Activated CD4-positive, alpha-beta T cell treated with anti-CD3 and anti-CD28 coated beads, Interleukin-2, Interleukin-4, amounts not matched to agents 100 ng/mL and 50 ng/mL, durations not matched to agents 16 hours and 8 hours (primary cell): Measurements from ENCODE around the gene NRAP.

ENCODE experiments used
- DNase-seq: peaks from one replicate; pipeline ENCODE4 v3.0.0-alpha.2; 2020; ENCODE audit warnings: low spot score

NRAP gene

DNA sequence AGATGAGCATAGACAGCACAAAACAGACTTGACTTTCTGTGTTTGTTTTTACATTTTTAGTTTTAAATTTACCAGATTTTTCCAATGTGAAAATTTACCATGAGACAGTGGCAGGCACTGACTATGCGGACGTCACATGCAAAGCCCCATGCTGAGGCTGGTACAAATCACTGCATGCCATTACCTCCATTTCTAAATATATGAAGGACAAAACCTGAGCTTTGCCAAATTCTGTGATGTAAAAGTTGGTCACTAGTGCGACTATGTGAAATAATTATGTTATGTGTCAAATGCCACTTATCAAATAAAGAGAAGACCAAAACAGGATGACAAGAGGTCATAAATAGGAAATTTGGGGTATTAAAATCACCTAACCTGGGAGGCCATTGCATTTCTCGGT, 22.1 kb downstream of the NRAP start:
- no peak for DNase-seq

DNA sequence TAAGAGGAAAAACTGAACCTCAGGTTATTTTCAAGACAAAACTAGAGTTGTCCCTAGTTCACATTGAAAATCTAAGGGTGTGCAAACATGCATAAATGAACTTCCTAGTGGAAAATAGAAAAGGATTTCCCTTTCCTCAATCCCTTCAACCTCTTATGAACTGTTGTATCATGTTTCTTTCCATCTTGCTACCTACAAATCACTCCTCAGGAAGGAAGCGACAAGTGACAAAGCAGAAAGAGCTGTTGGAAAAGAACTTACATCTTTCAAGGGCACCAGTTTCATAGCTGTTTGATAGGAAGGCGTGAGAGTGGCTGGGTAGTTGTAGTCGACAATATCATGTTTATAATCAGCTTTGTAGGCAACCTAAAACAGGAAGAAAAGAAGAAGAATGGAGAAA, 23.9 kb downstream of the NRAP start:
- no peak for DNase-seq

DNA sequence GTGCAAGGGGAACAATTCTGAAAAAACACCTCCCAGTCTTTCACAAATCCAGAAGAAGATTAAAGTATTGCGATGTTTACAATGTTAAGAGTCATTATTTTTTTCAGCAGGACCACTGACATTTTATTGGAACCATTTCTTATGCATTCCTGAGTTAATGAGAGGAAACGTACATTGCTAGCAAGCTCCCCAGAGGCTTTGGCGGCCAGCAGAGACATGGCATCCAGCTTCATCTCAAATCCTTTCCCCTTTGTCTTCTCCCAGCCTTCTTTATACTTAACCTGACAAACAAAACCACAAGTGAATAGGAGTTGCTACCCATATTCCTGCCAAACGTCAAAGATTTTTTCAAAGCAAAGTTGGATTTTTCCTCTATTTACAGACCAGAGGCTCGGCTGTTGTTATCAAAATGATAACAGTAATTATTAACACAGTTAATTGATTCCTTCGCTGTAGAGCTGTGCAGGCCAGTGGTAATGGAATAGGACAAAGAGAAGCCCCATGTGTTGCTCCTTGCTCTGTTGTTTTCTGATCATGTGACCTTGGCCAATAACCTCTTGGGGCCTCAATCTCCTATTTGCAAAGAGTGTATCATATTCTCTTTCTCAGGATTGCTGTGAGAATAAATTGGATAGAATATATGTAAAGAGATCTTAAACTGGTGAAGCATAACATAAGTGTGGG, 32.0 kb downstream of the NRAP start:
- DNase-seq, result no peak

DNA sequence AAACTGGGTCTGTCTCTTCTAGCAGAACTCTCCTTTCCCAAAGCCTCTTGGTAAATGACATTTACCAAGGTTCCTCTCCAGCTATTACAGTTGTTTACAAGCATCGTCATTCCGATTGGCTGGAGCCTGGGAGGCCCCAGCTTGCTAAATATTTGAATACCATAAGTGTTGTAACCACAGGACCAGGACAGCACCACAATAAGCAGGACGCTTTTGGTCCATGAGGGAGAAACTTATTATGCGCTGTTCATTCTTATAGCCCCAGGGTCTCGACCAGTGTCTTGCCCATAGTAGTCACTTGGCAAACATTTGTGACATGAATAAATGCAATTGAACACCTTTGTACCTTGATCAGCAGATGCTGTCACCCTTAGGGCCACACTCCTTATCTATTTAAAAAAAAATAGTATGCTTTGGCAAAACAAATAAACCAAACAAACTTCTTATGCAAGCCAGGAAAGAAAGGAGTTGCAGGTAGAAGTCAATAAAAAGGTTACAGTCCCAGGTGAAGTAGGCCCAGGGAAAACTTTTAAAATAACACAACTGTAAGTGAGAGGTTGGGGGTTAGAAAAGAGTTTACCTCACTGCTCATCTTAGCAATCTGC, 32.8 kb downstream of the NRAP start:
- no peak for DNase-seq

DNA sequence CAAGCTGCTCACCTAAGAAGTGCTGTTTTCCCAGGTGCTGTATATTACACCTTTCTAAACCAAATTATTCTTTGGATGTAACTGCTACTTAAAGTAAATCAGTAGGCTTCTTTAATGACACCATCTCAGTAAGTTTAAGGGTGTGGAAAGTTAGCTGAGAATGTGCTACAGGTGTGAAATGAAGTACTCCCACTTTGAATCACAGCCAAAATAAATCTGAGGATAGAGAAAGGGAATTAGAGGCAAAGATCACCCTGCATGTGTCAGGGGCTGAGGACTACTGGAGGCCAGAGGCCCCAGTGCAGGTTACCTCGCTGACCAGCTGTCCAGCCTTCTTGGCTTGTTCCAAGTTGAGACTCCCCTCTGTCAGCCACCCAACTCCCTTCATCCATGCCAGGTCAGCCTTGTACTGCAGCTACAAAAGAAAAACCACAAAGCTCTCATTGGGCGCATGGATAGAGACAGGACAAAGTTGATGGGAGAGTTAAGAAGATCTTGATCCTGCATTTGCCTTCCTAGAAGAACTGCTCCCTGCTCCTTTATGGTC, 35.2 kb downstream of the NRAP start:
- DNase-seq, result no peak

DNA sequence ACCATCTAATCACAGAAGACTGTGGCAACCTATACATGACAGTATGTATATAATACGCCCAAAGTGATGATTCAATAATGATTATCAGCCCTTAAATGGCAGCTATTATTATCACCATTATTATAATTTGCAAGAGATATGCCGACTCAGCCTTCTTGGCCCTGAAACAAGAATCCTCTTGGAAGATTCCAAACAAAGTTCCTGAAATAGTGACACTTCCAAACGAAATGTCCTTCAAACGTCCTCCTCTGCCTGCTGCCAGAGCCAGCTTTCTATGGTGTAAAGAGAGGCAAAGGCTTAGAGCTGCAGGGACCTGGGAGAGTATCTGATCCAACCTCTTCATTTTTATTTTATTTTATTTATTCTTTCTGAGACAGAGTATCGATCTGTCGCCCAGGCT, 36.0 kb downstream of the NRAP start:
- DNase-seq, result no peak

DNA sequence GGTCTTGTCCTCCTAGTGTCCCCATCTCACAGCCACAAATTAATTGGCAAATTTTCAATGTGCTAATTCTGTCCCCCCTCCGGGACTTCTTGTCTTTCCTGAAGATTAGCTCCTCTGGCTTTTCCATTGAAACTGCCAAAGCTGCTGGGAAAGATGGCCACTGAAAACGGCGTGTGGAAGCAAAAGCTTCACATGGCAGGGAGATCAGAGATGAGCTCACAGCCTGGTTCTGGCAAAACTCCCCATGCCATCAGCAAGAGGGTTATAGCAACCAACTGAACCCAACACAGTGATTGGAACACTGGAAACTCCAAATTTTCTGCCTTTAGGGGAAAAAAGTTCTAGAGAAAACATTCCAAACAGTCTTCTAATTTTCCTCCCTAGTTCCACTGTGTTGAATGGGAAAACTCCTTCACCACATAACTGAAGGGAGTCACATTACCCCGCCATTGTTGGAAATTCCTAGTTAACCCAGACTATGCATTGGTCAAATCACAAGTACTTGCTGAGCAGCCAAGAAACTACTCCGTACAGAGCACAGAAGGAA, 37.0 kb downstream of the NRAP start:
- DNase-seq, result no peak

DNA sequence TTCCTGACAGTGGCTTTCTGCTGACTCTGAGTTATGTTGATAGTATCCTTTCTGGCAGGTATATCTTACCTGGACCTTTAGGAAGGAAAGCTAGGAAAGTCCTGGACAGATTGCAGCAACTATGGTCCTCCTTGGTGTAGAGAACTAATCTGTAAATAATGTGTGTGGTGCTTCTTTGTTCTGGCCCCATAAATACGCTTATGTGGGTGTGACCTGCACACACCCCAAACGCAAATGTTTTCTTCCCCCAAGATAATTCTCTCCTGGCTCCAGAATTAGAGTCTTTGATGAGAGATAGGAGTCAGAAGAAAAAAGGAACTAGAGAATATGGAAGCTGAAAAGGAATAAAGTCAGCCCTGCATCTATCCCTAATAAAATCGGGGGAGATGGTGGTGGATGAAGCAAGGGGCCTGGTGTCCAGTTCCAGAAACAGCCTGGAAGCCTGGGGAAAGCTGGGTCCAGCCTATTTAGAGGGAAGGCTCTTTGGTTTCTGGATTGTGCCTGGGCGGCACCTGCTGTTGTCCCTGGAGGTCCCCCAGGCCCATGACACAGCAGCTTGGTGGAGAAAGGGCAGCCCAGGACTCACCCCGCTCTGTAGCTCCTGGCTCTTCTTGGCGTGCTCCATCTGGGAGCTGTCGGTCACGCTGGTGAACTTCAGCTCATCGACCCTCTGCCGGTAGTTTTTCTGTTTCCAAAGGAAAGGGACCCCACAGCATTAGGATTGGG, 38.2 kb downstream of the NRAP start:
- no peak for DNase-seq

DNA sequence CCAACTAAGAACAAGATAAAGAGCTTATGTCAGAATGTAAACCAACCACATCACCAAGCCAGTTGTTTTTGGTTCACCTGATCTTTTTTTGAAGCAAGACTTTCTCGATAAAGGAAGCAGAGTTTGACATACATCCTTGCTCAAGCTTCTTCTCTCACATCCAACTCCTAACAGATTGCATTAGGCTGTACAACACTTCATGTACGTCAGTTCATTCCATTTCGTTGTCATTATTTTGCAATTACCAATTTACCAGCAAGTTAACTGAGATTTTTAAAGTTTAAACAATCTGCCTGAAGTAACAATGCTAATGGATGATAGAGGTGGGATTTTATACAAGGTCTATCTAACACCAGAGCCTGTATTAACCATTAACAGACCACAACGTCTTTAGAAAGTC, 41.0 kb downstream of the NRAP start:
- DNase-seq, result no peak

DNA sequence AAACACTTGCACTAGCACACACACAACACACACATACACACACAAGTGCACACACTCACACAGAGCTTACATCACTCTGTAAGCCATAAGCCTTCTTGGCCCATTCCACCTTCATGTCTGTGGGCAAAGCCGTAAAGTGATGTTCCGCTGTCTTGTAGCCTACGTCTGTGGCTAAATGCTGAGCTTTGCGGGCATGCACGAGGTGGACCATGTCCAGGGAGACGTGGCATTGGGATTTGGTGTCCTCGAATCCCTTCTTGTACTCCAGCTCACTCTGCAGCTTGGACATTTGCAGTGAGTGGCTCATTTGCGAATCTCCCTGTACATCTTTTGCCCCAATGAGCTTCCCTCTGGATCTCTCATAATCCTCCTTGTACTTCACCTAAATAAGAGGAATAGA, 42.0 kb downstream of the NRAP start:
- no peak for DNase-seq

DNA sequence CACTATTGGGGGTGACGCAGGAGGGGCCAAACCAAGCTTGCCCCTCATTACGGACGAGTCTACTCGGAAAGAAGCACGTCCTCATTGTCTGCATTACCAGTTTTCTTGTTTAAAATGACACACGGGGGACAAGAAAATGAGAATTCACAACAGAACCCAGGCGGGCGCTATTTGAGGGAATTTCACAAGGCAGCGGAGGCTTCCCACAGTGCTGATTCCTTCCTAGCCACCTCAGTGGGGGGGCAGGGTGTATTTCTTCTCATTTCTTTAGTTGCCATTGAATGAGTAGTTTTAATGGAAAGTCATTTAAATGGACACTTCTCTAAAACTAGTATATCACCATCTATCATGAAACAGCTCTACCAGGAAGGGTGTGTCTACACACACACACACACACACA, 42.9 kb downstream of the NRAP start:
- DNase-seq, result no peak

DNA sequence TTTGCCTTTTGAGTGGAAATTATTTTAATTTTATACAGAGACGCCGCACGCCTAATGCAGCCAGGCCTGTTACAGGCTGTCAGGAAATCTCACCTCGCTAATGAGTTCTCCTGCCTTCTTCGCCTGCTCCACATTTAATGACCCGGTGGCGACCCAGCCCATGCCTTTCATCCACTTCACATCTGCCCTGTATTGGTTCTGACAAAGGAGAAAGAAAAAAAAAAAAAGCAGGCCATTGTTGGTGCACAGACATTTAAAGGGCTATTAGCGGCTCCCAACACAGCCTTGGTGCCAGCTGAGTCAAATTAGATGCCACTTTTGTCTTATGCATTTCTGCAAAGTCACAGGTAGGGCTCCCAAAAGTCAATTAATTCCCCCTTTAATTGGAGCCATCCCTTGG, 43.3 kb downstream of the NRAP start:
- DNase-seq, result no peak

DNA sequence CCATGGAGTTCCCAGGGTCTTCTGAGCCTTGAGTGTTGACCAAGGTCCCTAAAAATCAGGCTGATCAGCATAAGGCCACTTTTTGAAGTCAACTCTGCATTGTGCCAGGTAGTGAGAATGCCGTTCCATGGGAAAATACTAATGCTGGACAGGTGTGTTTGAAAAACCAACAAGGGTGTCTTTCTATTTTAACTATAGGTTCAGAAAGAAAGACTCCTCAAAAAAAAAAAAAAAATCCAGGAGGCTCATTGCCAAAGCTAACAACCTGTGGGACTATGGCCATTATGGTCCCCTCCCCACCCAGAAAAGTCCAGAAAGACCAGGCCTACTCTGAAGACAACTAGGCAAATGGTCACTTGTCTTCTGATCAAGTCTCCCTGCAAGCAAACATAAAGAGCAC, 44.4 kb downstream of the NRAP start:
- DNase-seq, result no peak

DNA sequence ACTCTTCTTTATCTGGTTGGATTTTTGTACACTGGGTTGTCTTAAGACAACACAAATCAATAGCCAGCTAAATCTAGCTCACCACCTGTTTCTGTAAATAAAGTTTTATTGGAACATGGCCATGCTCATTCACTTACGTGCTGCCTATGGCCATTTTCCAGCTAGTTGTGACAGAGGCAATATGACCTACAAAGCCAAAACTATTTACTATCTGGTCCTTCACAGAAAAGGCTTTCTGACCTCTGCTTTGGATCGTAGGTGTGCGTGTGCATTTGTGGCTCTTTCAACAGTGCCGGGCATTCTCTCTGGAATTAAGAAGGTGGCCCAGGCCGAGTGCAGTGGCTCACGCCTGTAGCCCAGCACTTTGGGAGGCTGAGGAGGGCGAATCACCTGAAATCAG, 45.5 kb downstream of the NRAP start:
- no peak for DNase-seq

DNA sequence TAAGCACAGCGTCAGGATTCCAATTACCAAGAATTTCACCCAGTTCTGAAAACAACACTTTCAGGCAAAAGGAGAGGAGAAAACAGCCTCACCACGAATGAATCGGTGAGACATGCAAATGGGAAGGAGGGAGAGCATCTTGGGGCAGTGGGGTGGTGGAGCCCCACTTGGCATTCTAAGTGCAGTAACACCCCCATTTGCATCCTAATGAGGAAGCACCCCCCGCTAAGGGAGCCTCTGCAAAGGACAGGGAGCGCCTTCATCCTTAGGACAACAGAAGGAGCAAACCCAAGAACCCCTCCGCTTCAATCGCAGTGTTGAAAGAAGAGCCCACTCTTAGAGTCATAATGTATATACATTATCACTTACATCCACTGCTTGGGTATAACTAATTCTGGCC, 46.8 kb downstream of the NRAP start:
- no peak for DNase-seq

DNA sequence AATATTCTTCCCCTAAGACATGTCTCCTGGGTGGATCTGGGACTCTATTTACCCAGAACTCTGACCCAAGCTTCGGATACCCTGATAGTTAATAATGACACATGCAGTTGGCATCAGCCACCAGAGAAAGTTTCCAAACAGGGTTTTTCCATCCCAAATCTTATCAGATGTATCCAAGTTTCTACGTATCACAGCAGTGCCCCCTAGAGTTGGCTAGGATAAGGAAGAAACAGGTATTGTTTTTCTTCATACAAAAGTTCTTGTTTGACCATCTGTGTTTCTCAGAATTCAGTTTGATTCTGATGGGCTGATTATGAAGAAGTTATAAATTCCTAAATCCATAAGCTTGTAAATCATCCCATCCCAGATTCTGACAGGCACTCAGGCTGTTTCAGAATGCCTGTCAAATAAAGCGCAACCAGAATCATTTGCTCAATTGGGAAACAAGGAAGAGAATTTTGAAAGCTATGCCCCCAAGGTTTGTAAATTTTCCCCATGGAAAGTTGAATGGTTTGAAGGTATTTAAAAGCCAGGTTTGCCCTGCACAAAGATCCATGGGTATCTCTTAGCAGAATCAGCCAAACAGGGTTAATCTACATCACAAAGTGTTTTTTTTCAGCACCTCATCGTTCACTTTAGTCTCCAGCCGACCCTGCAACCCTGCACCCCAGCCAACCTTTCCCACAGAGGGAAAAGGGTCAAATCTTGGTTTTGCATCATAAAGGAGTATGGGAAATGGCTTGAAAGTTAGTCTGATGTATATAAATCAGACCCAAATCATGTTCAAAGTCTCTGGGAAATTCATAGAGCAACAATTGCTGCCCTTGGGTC, 47.4 kb downstream of the NRAP start:
- no peak for DNase-seq

DNA sequence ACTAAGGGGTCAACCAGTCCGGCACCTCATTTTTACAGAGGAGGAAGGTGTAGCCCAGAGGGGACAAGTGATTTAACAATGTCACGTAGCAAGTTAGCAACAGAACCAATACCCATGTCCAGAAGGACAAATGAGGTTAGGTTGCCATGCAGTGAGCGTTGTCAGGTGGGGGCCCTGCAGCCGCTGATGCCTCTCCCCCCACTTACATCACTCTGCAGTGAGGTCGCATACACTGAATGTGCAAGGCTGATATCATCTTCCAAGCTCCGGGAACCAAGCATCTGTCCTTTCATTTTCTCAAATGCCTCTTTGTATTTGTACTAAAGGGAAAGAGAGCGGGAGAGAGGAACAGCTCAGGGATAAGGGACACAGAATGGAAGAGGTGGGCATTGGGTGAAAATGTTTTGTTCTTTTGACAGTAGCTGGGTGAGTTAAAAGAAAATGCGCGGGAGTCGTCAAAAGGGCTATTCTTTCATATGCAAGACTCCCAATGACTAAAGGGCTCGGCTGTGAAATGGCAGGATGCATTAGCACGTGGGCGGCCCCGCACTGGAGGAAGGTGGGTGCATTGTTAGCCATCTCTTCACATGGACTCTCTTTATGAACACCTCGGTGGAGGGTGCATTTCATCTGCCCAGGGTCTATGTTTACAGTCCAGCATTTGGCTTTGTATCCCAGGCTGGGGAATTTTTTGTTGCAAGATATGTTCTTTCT, 49.7 kb downstream of the NRAP start:
- DNase-seq, result no peak

DNA sequence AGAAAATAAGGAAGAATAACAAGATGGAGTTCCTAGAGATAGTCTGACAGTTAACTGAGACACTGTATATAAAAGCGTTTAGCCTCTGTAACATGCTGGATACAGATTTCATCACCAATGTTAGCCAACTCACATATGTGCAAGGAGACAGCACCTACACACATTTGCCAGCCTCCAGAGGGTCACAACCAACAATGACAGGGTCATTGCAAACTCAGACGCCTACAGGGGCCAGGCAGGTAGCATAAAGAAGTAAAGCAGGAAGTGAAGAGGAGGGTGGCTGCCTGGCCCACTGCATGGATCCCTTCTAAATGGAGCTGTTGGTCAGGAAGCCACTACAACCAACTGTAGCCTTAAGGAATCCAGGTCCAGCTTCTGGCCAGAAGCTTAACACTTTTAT, 50.4 kb downstream of the NRAP start:
- DNase-seq, result no peak

DNA sequence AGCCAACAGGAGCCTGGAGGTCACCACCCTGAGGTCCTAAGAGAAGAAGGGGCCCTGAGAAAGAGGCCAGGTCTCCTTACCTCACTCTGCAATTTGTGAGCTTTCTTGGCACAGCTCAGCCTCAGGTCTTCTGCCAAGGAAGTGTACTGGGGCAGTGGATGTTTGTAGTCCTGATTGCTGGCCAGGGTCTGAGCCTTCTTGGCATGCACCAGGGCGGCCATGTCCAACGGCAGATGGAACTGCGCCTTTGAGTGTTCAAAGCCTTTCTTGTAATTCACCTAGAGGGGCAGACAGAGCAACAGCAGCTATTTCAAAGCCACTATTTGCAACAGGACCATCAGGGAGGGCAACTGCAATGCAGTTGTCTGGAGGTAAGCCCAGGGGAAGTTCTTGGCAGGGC, 51.7 kb downstream of the NRAP start:
- no peak for DNase-seq

DNA sequence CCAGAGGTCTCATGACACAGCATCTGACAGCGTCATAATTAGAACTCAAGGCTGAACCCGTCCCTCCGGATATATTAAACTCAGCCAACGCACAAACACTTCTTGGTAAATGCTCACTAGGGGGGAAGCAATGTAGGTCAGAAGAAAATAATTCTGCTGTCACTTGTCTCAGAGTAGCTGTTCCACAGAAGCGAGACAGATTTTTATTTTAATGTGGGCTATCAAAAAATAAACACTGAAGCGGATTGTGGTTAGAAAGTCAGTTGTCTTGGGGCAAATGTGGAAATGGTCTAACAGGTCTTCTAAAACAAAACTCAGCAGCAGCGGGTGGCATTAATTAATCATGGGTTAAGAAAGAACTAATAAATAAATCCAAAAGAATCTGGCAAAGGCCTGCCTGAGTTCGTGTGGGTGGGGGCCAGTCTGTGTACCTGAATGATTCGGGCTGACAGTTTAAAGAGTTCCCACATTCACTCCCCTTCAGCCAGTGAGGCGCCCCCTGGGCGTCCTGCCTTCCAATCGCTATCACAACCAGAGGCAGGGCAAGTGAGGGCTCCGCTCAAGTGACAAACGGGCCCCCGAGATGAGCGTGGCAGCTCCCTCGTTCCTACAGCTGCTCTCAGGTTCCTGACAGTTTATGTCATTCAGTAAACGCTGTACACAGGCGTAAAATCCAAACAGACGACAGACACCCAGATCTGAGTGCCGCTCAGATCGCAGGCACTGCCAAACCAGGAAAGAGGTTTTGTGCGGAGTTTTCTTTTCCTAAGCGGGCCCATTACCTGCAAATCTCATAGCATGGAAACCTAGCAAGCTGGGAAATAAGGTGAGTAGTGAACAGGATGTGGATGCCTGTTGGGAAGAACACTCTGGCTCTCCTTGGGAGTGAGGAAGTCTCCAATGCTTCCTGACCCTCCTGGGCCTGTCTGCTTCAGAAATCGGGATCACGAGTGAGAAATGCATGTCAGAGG, 52.9 kb downstream of the NRAP start:
- no peak for DNase-seq
